ENCODE results near the gene CTCFL. TPM values are rescaled to one million over a fixed set of nuclear protein-coding genes. Genes with fewer than 3 reads are reported as not detected.

CTCFL gene
- polyA plus RNA-seq, 1 experiment: not detected

DNA sequence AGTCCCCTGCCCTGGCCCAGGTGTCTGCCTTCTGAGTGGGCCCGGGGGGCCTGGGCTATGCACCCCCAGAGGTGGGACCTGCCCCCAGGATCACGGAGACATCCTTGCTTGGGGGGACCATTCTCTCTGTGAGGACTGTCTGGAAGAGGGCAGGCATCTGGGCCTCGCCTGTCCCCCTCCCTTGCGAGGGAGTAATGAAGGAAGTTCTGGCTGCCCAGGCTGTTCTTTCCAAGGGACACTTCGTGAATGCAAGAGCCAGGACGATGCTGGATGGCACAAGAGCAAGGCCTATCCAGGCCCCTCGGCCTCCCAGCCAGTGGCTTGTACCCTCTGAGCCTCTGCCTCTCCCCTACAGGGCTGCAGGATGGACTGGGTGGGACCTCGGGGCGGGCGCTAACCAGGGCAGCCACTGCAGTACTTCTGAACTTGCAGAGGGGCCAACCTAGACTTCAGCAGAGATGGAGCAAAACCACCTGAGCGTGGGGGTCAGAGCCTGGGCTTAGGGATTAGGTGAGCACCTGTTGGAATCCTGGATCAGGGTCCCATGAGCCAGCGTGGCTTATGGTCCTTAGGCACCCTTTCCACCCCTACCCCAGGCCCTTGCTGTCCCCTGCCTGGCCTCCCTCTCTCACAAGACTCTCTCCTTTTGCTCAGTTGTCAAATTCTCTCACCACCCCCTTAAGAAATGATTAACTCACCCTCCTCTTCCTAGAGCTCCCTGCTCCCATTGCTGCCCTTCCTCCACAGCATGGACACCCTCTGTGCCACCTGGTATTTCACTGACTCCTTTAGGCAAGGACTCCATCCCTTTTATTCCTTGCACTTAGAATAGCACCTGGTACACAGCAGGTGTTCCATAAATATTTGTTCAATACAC is 53.2 kb downstream of the CTCFL start:
- Histone ChIP-seq H3K36me3 (ENCODE audit: control insufficient read depth, insufficient read depth, low read length) (no peaks in the 10 kb centered on the region), H3K27me3 (ENCODE audit: control insufficient read depth, insufficient read depth, low read length) (peaks cover 20% of the 10 kb centered on the region), H3K4me3 (ENCODE audit: low read depth, low read length) (no peak overlapping the region)
- DNase-seq (ENCODE audit: low read depth): no peak
- POLR2A ChIA-PET: no interaction called here
- CTCF ChIA-PET: no interaction called here
- TF ChIP-seq CTCF (IDR thresholded peaks at IDR 0.05; ENCODE audit: insufficient read depth, low read depth, low read length): no peak

DNA sequence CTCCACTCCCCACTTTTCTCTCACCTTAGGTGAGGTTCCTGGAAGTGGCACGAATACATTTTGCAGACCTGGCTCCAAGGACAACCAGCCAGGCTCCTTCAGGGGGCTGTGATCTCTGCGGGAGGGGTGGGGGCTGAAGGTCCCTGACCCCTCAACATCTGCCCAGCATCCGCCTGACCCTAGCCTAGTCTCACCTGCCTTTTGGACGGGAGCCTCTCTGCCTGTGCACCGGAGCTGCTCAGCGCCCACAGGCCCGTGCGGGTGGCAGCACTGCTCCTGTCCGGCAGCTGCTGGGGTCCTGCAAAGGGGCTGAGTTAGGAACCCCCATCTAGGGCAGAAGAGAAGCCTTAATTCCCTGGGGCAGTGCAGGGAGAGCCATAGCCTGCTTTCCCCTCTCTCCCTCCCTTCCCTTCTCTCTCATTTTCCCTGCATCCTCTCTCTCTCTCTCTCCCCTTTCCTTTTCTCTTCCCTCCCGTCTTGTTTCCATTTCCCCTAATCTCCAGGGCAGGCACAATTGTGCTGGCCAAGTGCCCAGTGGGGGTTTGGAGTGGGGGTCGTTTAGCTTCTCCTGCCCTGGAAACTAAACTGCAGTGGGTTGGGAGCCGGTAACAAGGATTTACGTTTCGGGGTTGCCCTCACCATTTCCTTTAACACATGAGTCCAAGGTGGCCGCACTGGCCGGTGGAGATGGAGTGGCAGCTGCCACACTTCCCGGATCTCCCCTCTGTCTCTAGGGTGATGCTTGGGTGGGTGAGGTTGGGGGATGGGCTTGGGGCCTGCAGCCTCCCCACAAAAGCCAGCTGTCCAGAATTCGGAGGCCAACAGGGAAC is 54.1 kb downstream of the CTCFL start:
- H3K36me3 ChIP-seq (ENCODE audit: control insufficient read depth, insufficient read depth, low read length): no peaks in the 10 kb centered on the region
- H3K4me3 ChIP-seq (ENCODE audit: low read depth, low read length): no peak overlapping the region
- CTCF ChIA-PET: interaction anchor here (0.6 kb wide), 1 partner anchor 8 kb away, joined by 3 read pairs; no protein-coding TSS in a partner anchor
- no peak for TF ChIP-seq CTCF (IDR thresholded peaks at IDR 0.05; ENCODE audit: insufficient read depth, low read depth, low read length)
- DNase-seq (ENCODE audit: low read depth): no peak
- H3K27me3 ChIP-seq (ENCODE audit: control insufficient read depth, insufficient read depth, low read length): peaks cover 20% of the 10 kb centered on the region
- POLR2A ChIA-PET: no interaction called here

GRCh38 chr20:57470212-57470522 is 54.8 kb downstream of the CTCFL start:
- POLR2A ChIA-PET: no interaction called here
- H3K27me3 ChIP-seq (ENCODE audit: control insufficient read depth, insufficient read depth, low read length): peaks cover 20% of the 10 kb centered on the region
- CTCF ChIA-PET: interaction anchor here (0.6 to 0.9 kb wide), 2 partner anchors 9 to 106 kb away, joined by 3 read pairs; no protein-coding TSS in a partner anchor
- H3K36me3 ChIP-seq (ENCODE audit: control insufficient read depth, insufficient read depth, low read length): no peaks in the 10 kb centered on the region
- no peak overlapping the region for H3K4me3 ChIP-seq (ENCODE audit: low read depth, low read length)
- TF ChIP-seq CTCF (IDR thresholded peaks at IDR 0.05; ENCODE audit: insufficient read depth, low read depth, low read length): no peak
- no peak for DNase-seq (ENCODE audit: low read depth)

GRCh38 chr20:57469418-57470211 is 55.3 kb downstream of the CTCFL start:
- H3K36me3 ChIP-seq (ENCODE audit: control insufficient read depth, insufficient read depth, low read length): no peaks in the 10 kb centered on the region
- peaks cover 20% of the 10 kb centered on the region for H3K27me3 ChIP-seq (ENCODE audit: control insufficient read depth, insufficient read depth, low read length)
- no peak for TF ChIP-seq CTCF (IDR thresholded peaks at IDR 0.05; ENCODE audit: insufficient read depth, low read depth, low read length)
- ChIA-PET POLR2A (no interaction called here), CTCF (interaction anchor here (0.9 kb wide), 1 partner anchor 105 kb away, joined by 3 read pairs; no protein-coding TSS in a partner anchor)
- no peak overlapping the region for H3K4me3 ChIP-seq (ENCODE audit: low read depth, low read length)
- DNase-seq (ENCODE audit: low read depth): no peak
